OCI-LY1 (cell line): ENCODE results near the gene CD6.

ENCODE experiments used
- CTCF ChIP-seq: fragments of 200-600 bp; sonication (generic), shearing (Covaris generic); IDR thresholded peaks from 2 replicates; pipeline ENCODE4 v1.5.1; 2017; ENCODE audit warnings: mild to moderate bottlenecking, antibody characterized with exemption, low read length, moderate library complexity, mixed read lengths
- EZH2 ChIP-seq: fragments of 200-600 bp; sonication (generic), shearing (Covaris generic); IDR thresholded peaks from 2 replicates; pipeline ENCODE4 v1.8.0; 2017; ENCODE audit warnings: borderline replicate concordance, mixed run types, mild to moderate bottlenecking, antibody characterized with exemption, low read length, moderate library complexity, mixed read lengths

- no peak for TF ChIP-seq EZH2
- no peak for TF ChIP-seq CTCF
Measured at GRCh38 chr11:61022311-61023085, 51.0 kb downstream of the CD6 start.
